ENCODE results near the gene HOTAIR. TPM values are rescaled to one million over a fixed set of nuclear protein-coding genes. Genes with fewer than 3 reads are reported as not detected.

Gene HOTAIR
- total RNA-seq, 2 donors from 2014 or later = not detected

- no peaks in the 10 kb centered on the region for H3K9me3 Mint-ChIP-seq
These were observed 25.7 kb upstream of the HOTAIR start, which contains the start of gene HOXC9 for GRCh38 chr12:54000116-54001114. Gene HOXC9, plus strand, starts transcription at chr12:54000161. Its CDS starts 28 bp downstream, at chr12:54000189.

GRCh38 chr12:53999559-54000115 lies 24.9 kb upstream of the HOTAIR start:
- Mint-ChIP-seq H3K27me3 (ENCODE audit: low read depth) (peaks cover 93% of the 10 kb centered on the region), H3K4me3 (peak overlapping the region; percentile 71 to 76), H3K4me1 (ENCODE audit: low read depth) (peaks cover 39% of the 10 kb centered on the region), H3K27ac (no peak overlapping the region), H3K9me3 (no peaks in the 10 kb centered on the region), H3K36me3 (ENCODE audit: insufficient read depth in 2 of 2) (peaks cover 0 to 3% of the 10 kb centered on the region in 2 donors)
- DNase-seq (peak; percentile 36 to 50), ATAC-seq (replicated peaks in 1 of 2) (no peak)

More at GRCh38 chr12:54000116-54001114, 25.7 kb upstream of the HOTAIR start, which contains the start of gene HOXC9:
- H3K4me1 Mint-ChIP-seq (ENCODE audit: low read depth) = peaks cover 36% of the 10 kb centered on the region
- DNase-seq (no peak), ATAC-seq (replicated peaks in 1 of 2) (no peak)
- H3K4me3 Mint-ChIP-seq = peak within 1 kb of the TSS; percentile 71 to 76
- H3K27me3 Mint-ChIP-seq (ENCODE audit: low read depth) = peaks cover 93% of the 10 kb centered on the region
- H3K27ac Mint-ChIP-seq = no peak within 1 kb of the TSS
- peaks cover 0 to 2% of the 10 kb centered on the region in 2 donors for H3K36me3 Mint-ChIP-seq (ENCODE audit: insufficient read depth in 2 of 2)

GRCh38 chr12:53998900-53999236 lies 24.1 kb upstream of the HOTAIR start:
- H3K4me3 Mint-ChIP-seq = no peak overlapping the region
- no peak for ATAC-seq (replicated peaks in 1 of 2)

GRCh38 chr12:53998110-53998899 lies 23.6 kb upstream of the HOTAIR start:
- Mint-ChIP-seq H3K9me3 (no peaks in the 10 kb centered on the region), H3K4me3 (no peak overlapping the region), H3K27ac (peak overlapping the region; percentile 52), H3K4me1 (ENCODE audit: low read depth) (peaks cover 49% of the 10 kb centered on the region), H3K36me3 (ENCODE audit: insufficient read depth in 2 of 2) (peaks cover 0 to 3% of the 10 kb centered on the region in 2 donors), H3K27me3 (ENCODE audit: low read depth) (peaks cover 90% of the 10 kb centered on the region)
- ATAC-seq (replicated peaks in 1 of 2) = no peak
- no peak for DNase-seq

More at GRCh38 chr12:53998900-53999236, 24.1 kb upstream of the HOTAIR start:
- peaks cover 0 to 3% of the 10 kb centered on the region in 2 donors for H3K36me3 Mint-ChIP-seq (ENCODE audit: insufficient read depth in 2 of 2)
- no peaks in the 10 kb centered on the region for H3K9me3 Mint-ChIP-seq
- H3K27me3 Mint-ChIP-seq (ENCODE audit: low read depth) = peaks cover 90% of the 10 kb centered on the region
- no peak for DNase-seq
- H3K27ac Mint-ChIP-seq = peak overlapping the region; percentile 52
- peaks cover 44% of the 10 kb centered on the region for H3K4me1 Mint-ChIP-seq (ENCODE audit: low read depth)

GRCh38 chr12:53997204-53998109 lies 22.7 kb upstream of the HOTAIR start:
- peaks cover 50% of the 10 kb centered on the region for H3K4me1 Mint-ChIP-seq (ENCODE audit: low read depth)
- H3K9me3 Mint-ChIP-seq = no peaks in the 10 kb centered on the region
- ATAC-seq (replicated peaks in 1 of 2) (no peak), DNase-seq (no peak)
- H3K27me3 Mint-ChIP-seq (ENCODE audit: low read depth) = peaks cover 90% of the 10 kb centered on the region
- peak overlapping the region; percentile 15 to 21 for H3K4me3 Mint-ChIP-seq
- H3K36me3 Mint-ChIP-seq (ENCODE audit: insufficient read depth in 2 of 2) = peaks cover 0 to 3% of the 10 kb centered on the region in 2 donors
- H3K27ac Mint-ChIP-seq = no peak overlapping the region

- Mint-ChIP-seq H3K9me3 (no peaks in the 10 kb centered on the region), H3K4me1 (ENCODE audit: low read depth) (peaks cover 51% of the 10 kb centered on the region), H3K4me3 (peak overlapping the region; percentile 92 to 94), H3K36me3 (ENCODE audit: insufficient read depth in 2 of 2) (peaks cover 0 to 3% of the 10 kb centered on the region in 2 donors), H3K27me3 (ENCODE audit: low read depth) (peaks cover 90% of the 10 kb centered on the region), H3K27ac (no peak overlapping the region)
- no peak for ATAC-seq (replicated peaks in 1 of 2)
- no peak for DNase-seq
These were observed 21.8 kb upstream of the HOTAIR start for GRCh38 chr12:53996240-53997203.

- H3K27me3 Mint-ChIP-seq (ENCODE audit: low read depth) = peaks cover 90% of the 10 kb centered on the region
These were observed 20.9 kb upstream of the HOTAIR start for GRCh38 chr12:53995378-53996239.

GRCh38 chr12:53995002-53995377 lies 20.2 kb upstream of the HOTAIR start:
- Mint-ChIP-seq H3K9me3 (no peaks in the 10 kb centered on the region), H3K27ac (peak overlapping the region; percentile 15)

More at GRCh38 chr12:53995378-53996239, 20.9 kb upstream of the HOTAIR start:
- peaks cover 0 to 3% of the 10 kb centered on the region in 2 donors for H3K36me3 Mint-ChIP-seq (ENCODE audit: insufficient read depth in 2 of 2)
- peak overlapping the region; percentile 63 for H3K27ac Mint-ChIP-seq
- peaks cover 58% of the 10 kb centered on the region for H3K4me1 Mint-ChIP-seq (ENCODE audit: low read depth)
- H3K9me3 Mint-ChIP-seq = no peaks in the 10 kb centered on the region
- ATAC-seq (replicated peaks in 1 of 2) = peak; percentile 36 to 38
- peak overlapping the region; percentile 92 to 94 for H3K4me3 Mint-ChIP-seq
- DNase-seq = peak; percentile 35 to 37

GRCh38 chr12:53994264-53995001 lies 19.7 kb upstream of the HOTAIR start:
- Mint-ChIP-seq H3K36me3 (ENCODE audit: insufficient read depth in 2 of 2) (peaks cover 0 to 3% of the 10 kb centered on the region in 2 donors), H3K4me3 (peak overlapping the region; percentile 92 to 94), H3K27me3 (ENCODE audit: low read depth) (peaks cover 97% of the 10 kb centered on the region), H3K9me3 (no peaks in the 10 kb centered on the region), H3K4me1 (ENCODE audit: low read depth) (peaks cover 69% of the 10 kb centered on the region), H3K27ac (peak overlapping the region; percentile 41)
- DNase-seq = no peak
- no peak for ATAC-seq (replicated peaks in 1 of 2)

More at GRCh38 chr12:53995002-53995377, 20.2 kb upstream of the HOTAIR start:
- peaks cover 95% of the 10 kb centered on the region for H3K27me3 Mint-ChIP-seq (ENCODE audit: low read depth)
- peaks cover 0 to 3% of the 10 kb centered on the region in 2 donors for H3K36me3 Mint-ChIP-seq (ENCODE audit: insufficient read depth in 2 of 2)
- ATAC-seq (replicated peaks in 1 of 2) = no peak
- H3K4me1 Mint-ChIP-seq (ENCODE audit: low read depth) = peaks cover 64% of the 10 kb centered on the region
- H3K4me3 Mint-ChIP-seq = peak overlapping the region; percentile 92 to 94
- peak in 1 of 2 donors; percentile 39 for DNase-seq

GRCh38 chr12:53994009-53994263 lies 19.2 kb upstream of the HOTAIR start:
- DNase-seq = no peak
- Mint-ChIP-seq H3K27me3 (ENCODE audit: low read depth) (peaks cover 97% of the 10 kb centered on the region), H3K36me3 (ENCODE audit: insufficient read depth in 2 of 2) (peaks cover 0 to 3% of the 10 kb centered on the region in 2 donors)

More at GRCh38 chr12:53994009-53994263, 19.2 kb upstream of the HOTAIR start:
- ATAC-seq (replicated peaks in 1 of 2) = no peak
- H3K4me3 Mint-ChIP-seq = peak overlapping the region; percentile 65 to 92
- H3K9me3 Mint-ChIP-seq = no peaks in the 10 kb centered on the region
- H3K27ac Mint-ChIP-seq = peak overlapping the region; percentile 41
- H3K4me1 Mint-ChIP-seq (ENCODE audit: low read depth) = peaks cover 74% of the 10 kb centered on the region

Measured in activated T-cell treated with anti-CD3 and anti-CD28 coated beads, Interleukin-2, amount 50 U/mL, for 72 hours (primary cell).